GM18499 (cell line): Measurements from ENCODE around the gene KRT33B.
"Not testable (repeated sequence)": the region's sequence is repeated elsewhere in the genome, so short reads cannot be mapped to it uniquely, and the experiment has no call there.

Source experiments
- ATAC-seq: cut with Tn5 transposase; IDR thresholded peaks from one replicate; pipeline ENCODE4 v1.9.1; 2021; ENCODE audit warnings: moderate number of reproducible peaks; ENCODE audit not compliant: insufficient read depth, unreplicated experiment

The KRT33B gene

DNA sequence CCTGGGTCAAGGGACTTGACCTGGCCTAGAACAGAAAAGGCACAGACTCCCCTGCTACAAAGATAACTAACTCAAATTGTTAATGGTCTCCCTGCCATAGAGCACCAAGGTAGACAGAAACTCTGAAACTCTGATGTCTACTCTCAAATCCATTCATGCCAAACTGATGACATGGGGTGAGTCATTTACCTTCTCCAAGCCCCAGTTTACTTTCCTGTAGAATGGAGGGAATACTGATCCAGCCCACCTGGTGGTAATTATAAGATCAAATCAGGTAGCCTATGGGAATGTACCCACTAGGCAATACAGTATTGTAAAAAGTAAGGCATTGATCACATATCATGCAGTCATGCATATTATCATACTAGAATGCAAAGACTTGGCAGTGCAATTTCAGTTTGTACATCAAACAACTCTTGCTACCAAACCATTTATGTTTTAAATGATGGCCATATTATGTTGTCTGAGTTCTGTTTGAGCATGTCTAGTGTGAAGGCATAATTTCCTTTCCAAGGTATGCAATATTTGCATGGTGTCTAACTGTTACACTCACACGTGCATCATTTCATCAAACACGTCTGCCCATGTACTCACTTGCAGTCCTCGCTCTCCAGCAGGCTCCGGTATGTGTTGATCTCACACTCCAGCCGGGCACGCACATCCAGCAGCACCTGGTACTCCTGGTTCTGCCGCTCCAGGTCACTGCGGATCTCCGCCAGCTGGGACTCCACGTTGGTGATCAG, 24.8 kb upstream of the KRT33B start:
- ATAC-seq, result no peak

DNA sequence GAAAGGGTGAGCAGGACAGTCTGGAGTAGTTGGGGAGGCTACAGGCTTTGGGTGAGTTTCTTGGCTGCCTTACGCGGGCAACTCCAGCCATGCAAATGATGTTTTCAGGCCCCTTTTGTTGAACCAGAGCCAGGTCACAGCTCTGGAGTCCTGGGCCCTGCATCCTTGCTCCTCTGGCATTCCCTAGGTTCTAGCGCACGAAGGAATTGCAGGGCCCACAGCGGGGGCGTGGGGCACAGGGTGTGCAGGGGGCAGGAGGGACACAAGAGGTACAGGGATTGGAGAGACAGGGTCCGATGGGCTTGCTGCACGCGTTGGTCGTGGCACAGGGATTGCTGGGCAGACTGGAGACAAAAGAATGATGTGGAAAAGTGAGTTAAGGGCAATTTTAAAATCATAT, 24.2 kb upstream of the KRT33B start:
- no peak for ATAC-seq

DNA sequence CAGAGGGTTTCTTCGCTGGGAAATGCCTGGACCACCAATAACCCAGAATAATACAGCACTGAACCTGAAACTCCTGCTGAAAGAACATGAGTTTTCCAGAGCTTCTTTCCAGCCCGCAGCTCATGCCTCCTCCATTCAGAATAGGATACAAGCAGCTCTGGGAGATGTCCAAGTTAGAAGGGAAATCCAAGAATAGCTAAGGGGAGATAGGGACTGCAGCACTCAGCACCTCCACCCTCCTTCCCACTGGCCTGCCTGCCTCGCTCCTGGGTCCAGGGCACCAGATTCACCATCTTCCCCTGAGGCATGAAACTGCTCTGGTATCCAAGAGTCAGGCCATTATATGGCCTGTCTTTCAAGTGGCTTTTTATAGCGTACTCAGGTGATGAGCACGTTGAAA, 23.7 kb upstream of the KRT33B start:
- no peak for ATAC-seq

DNA sequence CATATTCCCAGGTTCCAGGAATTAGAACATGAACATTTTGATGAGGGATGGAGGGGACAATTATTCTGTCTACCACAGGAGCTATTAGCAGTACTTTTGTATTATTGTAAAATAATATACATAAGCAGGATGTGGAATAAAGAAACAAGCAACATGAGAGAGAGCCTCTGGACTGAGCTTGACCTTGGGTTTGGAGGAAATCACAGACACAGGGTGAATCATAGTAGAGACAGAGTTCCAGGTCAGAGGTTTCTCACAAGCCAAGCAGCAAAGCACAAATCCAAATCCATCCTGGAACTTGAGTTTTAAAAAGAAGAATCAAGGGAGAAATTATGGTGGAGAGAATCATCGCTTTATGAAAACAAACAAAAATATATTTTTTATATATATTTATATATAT, 22.7 kb upstream of the KRT33B start:
- no peak for ATAC-seq

DNA sequence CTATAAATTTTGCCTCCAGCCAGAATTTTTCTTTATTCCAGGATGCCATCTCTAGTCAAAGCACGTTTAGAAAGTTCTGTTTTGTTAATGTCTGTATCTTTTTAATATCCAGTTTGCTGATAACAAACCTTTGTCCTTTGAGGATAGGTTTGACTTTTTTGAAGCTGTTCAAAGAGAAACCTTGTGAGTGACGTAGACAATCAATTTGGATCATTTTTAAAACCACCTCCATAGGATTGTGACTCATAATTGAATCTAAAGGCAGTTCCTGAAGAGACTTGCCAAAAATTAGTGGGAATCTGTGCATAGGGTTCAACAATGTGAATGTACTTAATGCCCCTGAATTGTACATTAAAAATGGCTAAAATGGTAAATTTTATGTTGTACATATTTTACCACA, 21.9 kb upstream of the KRT33B start:
- ATAC-seq, result no peak

DNA sequence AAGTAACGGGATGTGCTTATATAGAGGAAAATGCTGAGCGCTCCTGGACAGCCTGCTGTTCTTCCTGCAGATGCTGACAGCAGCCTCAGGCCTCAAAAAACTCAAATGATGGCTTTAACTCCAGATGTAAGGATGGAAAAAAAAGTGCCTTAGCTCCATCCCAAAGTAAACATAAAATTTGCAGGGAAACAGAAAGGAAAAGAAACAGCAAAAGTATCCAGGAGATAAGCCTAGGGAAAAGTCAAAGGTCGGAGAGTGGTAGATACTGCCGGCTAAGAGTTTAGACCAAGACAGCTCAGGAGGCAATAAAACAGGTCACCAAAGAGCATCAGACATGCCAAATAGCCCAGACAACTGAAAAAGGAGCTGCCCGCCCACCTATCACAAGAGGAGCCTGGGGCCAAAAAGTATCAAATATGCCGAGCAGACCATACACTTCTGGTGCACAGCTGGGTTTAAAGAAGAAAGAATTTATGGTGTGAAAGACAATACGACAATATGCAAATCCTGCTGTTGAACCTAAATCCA, 20.9 kb upstream of the KRT33B start:
- ATAC-seq, result no peak

DNA sequence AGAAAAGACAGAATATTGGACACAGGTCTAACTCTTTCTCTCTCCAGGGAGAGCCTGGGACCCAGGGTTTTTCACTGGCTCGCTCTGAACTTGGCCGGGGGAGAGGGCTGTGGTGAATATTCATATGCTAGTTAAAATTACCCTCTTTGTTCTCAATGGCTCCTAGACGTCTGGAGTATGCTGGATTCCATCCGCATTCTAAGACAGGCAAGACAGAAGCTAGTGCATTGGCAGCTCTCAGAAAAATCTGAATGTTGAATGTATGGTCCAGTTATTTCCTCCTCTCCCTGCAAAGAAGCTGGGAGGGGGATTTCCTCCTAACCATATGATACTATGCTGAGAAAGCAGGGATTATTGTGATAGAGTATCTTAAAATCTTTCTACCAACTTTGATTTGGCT, 18.1 kb upstream of the KRT33B start:
- ATAC-seq, result no peak

DNA sequence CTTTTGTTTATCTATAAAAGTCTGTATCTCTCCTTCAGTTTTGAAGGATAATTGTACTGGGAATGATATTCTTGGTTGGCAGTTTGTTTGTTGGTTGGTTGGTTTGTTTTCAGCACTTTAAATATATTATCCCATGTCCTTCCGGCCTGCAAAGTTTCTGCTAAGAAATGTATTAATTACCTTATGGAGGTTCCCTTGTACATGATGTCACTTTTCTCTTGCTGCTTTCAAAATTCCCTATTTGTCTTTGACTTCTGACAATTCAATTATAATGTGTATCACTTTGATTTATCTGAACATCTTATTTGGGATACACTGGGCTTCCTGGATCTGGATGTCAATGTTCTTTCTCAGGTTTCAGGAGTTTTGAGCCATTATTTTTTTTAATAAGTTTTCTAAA, 16.6 kb upstream of the KRT33B start:
- ATAC-seq, result no peak

DNA sequence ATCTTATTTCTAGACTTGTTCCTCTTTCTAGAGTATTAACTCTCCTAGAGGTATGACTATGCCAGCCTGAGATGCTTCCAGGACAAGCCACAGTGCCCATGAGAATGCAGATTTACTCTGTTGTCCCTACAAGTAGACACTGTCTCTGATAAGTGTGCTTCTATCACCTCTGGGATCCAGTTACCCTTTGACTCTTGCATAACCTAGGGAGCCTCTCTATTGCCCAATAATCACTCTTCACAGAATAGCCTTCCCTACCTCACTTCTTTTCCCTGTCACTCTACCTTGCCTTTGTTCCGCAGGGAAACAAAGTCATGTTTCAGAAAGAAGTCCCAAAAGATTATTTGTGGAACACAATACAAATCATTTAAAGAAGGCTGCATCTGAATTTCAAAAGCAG, 14.1 kb upstream of the KRT33B start:
- no peak for ATAC-seq

DNA sequence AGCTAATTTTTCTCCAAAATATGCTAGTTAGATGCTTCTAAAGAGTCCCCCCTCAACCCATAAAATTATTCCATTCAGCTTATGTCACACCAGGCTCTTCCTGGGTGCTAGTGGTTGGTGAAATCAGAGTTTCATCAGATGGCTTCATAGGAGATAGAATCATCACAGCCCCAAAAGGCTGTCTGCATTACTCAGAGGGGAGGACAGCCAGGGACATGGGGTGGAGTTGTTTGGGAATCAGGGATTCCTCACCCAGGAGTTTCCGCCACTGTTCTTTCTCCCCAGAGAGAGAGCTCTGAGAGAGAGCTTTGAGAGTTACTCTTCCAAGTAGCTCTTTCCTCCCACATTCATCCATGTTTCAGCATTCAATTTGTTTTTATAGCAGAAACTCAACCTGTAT, 12.8 kb upstream of the KRT33B start:
- ATAC-seq, result no peak

DNA sequence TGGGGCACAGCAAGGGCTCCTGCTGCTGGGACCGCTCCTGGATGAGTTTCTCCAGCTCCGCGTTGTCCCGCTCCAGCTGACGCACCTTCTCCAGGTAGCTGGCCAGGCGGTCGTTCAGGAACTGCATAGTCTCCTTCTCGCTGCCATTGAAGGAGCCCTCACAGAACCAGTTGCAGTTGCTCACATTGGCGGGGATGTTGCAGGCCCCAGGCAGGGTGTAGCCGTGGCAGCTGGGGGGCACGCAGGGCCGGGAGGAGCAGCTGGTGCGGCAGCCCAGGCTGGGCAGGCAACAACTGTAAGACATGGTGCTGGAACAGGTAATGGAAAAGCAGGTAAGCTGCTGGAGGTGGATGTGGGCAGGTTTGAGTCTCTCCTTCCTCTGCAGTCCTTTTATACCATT, 12.3 kb upstream of the KRT33B start, which contains the start of gene KRT34:
KRT34 (minus strand) TSS at position 364 of the 400 bp plus-strand sequence; CDS start at position 304, 60 bp downstream.
- ATAC-seq, result not testable (repeated sequence)

DNA sequence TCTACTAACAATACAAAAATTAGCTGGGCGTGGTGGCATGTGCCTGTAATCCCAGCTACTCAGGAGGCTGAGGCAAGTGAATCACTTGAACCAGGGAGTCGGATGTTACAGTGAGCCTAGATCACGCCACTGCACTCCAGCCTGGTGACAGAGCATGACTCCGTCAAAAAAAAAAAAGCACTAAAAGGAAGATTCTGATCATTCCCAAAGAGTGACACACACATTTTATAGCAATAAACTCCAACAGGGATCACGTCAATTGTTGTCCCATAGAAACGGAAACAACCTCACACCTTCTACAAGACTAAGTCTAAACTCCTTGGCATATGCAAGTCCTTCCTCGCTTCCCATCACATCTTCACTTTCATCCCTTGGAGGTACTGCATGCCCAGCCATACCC, 10.5 kb upstream of the KRT33B start:
- not testable (repeated sequence) for ATAC-seq

DNA sequence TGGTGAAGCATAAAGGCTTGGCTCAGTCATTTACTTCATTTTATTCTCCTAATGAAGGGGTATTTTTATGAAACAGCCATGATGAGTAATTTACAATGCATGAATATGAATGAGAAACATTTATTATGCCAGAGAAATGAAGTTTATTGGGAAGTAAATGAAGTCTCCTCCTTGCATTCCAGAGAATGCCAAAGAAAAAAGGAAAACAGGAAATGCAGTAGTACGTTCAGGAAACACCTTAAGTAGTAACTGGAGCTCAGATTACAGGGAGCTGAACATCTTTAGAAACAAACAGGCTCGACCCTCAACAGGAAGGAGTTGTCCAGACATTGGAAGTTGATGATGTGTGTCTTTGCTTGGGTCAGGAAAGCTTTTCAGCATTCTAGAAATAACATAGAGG, 7.9 kb upstream of the KRT33B start:
- ATAC-seq, result no peak

DNA sequence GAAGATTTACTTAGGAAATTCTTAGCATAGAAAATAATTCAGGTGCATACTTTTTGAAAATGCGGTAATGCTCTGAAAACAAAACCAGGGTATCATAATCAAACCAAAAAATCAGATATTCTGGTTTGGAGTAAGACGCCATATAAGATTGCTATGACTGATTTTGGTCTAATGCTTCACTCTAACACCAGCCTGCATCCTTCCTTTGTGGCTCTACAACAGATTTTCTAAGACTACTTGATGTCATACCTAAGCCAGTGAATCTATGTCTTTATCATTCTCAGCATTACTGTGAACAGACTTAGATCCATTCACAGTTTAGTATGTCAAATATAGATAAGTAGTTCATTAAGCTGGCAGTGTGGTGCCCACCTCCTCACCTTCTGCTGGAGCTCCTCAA, 590 bp downstream of the KRT33B start:
- no peak for ATAC-seq

DNA sequence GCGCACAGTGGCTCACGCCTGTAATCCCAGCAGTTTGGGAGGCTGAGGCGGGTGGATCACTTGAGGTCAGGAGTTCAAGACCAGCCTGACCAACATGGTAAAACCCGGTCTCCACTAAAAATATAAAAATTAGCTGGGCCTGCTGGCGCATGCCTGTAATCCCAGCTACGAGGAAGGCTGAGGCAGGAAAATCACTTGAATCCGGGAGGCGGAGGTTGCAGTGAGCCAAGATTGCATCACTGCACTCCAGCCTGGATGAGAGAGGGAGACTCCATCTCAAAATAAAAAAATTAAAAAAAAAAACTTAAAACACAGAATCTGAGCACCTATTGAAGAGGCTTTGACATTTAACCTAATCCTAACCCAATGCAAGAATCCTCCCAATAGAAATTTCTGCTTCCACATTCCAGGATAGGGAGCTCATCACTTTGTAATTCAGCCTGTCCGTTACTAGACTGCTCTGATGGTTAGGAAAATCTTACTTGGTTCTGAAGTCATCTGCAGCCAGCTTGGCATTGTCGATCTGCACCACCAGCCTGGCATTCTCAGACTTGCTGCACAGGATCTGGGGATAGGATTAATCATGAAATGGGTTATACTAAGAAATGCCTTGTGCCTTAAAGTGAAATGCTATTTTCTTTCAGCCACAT, 2.1 kb downstream of the KRT33B start:
- no peak for ATAC-seq

DNA sequence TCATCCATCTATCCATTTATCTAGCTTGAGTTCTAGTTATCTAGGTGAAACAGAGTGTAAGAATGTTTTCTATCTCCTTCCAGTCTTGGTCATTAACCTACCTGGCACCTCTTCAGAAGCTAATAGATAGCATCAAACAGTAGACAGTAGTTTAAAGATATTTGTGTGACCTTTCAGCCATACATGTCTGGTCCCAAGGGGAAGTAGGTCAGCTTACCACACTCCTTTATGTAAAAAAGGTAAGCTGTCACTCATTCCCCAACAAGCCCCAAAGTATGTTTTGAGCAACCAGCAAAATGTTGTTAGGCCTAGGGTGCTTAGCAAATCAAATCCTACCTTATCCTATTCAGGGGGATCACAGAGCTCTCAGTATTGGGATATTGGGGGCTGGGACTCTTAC, 3.5 kb downstream of the KRT33B start:
- no peak for ATAC-seq

DNA sequence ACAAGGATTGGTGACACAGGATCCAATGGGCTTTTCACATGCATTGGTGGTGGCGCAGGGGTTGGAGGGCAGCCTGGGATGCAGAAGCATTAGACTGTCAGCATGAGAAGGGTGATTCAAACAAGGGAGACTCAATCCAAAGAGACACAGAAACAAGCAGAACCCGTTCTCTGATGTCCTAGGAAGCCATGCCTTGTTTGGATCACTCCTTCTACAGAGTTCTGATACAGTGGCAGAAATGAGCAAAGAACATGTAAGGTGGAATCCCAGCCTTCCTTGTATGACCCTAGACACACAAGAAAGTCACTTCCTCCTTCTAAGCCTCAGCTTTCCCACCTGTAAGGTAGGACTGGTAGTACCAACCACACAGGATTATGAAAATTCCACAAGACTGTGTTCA, 5.7 kb downstream of the KRT33B start:
- ATAC-seq, result no peak

DNA sequence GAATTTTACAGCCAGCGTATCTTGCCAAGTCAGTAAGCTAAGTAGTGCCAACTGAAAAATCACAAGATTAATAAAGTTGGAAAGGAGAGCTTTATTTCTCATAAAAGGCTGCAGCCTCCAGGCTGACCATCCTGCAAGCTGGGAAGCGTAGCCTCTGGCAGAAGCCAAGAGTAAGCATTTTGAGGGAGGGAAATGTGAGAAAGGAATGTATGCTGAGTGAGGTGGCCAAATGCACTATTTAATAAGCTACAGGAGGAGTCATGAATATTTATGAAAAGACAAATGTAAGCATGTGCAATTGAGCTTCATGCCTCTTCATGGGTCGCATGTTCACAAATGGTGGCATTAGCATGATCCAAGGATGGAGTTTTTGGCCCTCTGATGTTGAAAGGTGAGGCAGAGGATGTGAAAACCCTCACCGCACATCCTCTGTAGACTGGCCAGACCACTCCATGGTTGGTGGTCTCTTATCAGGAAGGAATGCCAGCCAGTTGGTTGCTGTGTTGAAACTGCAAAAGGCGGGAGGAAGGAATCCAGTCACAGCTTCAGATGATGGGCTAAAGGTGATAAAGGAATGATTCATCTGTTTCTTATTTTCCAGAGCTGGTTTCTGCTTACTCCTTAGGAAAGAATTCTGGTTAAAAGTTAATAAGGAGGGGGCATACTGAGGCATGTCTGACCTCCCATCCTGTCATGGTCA, 9.2 kb downstream of the KRT33B start:
- ATAC-seq, result no peak

DNA sequence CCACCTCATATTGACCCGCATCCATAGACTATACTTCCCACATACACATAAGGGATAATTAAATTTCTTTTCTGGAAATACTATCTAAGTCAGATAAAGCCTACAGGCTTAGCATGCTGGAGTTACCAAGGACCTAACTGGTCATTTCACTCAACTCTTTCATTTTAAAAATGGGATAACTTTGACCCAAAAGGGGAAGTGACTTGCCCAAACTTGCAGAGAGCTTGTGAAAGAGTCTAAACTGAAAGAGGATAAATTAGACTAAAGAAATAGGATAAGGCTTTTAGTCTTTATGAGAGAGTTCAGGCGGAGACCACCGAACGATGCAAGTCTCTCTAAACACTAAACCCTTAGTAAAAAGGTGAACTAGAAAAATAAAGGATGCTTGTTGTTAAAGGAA, 15.1 kb downstream of the KRT33B start:
- no peak for ATAC-seq

DNA sequence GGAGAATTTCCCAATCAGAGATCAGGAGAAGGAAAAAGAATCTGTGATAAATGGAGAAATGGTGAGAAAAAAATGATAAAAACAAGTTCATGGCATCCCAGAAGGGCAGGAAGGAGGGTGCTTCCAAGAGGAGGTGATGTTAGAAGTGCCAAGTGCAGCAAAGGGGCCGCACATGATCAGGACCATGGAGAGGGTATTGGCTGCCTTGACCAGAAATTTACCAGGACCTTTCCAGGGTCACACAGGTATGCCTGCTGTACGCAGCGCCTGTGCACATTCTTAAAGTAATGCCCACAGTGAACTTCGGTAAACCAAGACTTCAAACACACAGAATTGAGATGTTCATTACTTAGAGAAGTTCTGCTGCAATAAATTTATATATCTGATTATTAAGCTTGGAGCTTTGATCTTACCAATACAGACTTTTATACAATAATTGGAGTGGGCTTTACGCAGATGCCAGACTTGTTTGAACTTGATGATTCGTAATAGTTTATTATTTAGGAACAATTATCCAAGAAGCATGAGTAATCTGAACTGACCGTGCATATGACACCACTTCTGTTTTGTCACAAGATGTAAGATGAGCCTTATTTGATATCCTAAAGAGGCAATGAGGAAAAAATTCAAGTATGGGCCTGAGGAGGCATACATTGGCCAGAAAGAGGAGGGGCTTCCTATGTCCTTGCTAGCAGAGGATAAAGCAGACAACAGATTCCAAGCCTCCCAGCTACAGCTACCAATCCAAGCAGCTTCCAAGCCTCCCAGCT, 16.8 kb downstream of the KRT33B start:
- no peak for ATAC-seq

DNA sequence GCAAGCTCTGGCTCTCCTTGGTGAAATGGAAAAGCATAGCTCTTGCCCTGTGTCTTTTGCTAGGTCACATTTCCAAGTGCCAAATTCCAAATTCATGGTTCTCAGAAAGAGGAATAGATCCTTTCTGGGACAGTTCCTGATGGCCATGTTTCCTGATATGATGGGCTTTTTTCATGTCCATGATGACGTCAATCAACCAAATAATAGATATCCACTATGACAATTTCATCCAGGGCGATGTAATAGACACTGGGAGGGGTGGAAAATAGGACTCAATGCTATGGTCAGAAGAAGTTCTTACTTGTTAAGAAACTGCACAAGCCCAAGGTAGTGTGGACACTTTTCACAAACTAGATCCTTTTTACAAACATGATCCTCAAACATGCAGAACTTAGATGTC, 18.4 kb downstream of the KRT33B start:
- ATAC-seq, result no peak
